Central memory CD8-positive, alpha-beta T cell (primary cell): ENCODE results near the gene KRT12.
A peak's percentile ranks its signal among the peaks of the same experiment; 100 is the strongest.

Source experiments
- ATAC-seq: fragments of 150-1000 bp; cut with Tn5 transposase; replicated peaks from 2 replicates; pipeline ENCODE4 v1.10.0; 2022; ENCODE audit warnings: mild to moderate bottlenecking, moderate FRiP score, moderate number of reproducible peaks; ENCODE audit not compliant: poor library complexity, severe bottlenecking; ENCODE audit errors: extremely low read depth
- DNase-seq, 2 donors: peaks; one replicate each; pipeline ENCODE4 v3.0.0; 2021; ENCODE audit warnings: low spot score in 2 of 2
- H3K27ac Mint-ChIP-seq: one replicate; pipeline ENCODE4 v1.8.0; 2022; ENCODE audit warnings: low read depth, mild to moderate bottlenecking, moderate library complexity, mixed read lengths
- H3K27me3 Mint-ChIP-seq: one replicate; pipeline ENCODE4 v1.8.0; 2022; ENCODE audit warnings: mixed read lengths
- H3K36me3 Mint-ChIP-seq: one replicate; pipeline ENCODE4 v1.8.0; 2022; ENCODE audit warnings: mild to moderate bottlenecking, moderate library complexity, mixed read lengths; ENCODE audit not compliant: insufficient read depth
- H3K4me1 Mint-ChIP-seq: one replicate; pipeline ENCODE4 v1.8.0; 2022; ENCODE audit warnings: mixed read lengths
- H3K4me3 Mint-ChIP-seq: one replicate; pipeline ENCODE4 v1.8.0; 2022; ENCODE audit warnings: mild to moderate bottlenecking, moderate library complexity, mixed read lengths
- H3K9me3 Mint-ChIP-seq: one replicate; pipeline ENCODE4 v1.8.0; 2022; ENCODE audit warnings: mixed read lengths

Gene KRT12

DNA sequence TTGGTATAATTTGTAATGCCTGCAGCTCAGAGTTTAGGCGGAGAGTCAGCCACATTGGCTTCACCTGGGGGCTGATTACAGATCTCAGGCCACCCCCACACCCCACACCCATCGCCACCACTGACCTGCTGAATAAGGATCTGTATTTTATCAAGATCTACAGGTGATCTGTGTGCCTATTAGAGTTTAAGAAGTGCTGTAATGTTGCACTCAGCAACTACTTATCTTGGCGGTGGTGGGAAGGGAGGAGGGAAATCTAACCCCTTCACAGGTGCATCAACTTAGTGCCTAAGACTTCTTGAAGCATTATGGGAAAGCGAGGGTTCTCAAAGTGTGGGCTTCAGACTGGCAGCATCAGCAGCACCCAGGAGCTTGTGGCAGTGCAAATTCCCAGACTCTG is 35.5 kb upstream of the KRT12 start:
- DNase-seq (no peak), ATAC-seq (no peak)
- Mint-ChIP-seq H3K4me1 (no peaks in the 10 kb centered on the region), H3K4me3 (no peak overlapping the region), H3K36me3 (no peaks in the 10 kb centered on the region), H3K27me3 (peaks cover 71% of the 10 kb centered on the region), H3K27ac (no peak overlapping the region), H3K9me3 (no peaks in the 10 kb centered on the region)

- Mint-ChIP-seq H3K27ac (no peak overlapping the region), H3K9me3 (no peaks in the 10 kb centered on the region), H3K27me3 (peaks cover 66% of the 10 kb centered on the region), H3K36me3 (no peaks in the 10 kb centered on the region), H3K4me3 (no peak overlapping the region), H3K4me1 (no peaks in the 10 kb centered on the region)
- DNase-seq (no peak), ATAC-seq (no peak)
Observed at GRCh38 chr17:40901981-40902474, 35.0 kb upstream of the KRT12 start.

DNA sequence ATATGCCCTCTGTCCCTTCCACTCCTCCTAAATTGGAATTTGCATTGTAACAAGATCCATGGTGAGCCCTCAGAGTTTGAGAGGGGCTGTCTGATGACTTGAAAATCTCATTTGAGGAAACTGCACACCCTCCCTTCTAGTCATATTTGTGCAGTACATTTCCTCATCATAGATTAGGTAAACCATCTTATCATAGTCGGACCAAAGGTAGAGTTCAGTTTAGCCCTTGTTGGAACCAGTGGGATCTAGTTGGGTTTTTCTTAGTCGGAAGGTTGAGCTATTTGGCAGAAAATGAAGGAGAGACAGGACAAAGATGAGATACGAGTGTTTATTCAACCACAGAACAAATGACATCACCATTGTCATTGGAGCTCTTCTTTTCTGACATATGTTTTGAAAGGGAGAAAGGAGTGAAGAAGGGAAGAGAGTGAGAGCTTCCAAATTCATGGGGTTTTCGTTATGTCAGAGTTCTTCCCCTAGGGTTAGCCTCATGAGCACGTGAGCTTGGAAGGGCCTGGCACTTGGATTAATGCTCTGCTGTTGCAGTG is 33.9 kb upstream of the KRT12 start:
- H3K4me1 Mint-ChIP-seq: no peaks in the 10 kb centered on the region
- H3K27ac Mint-ChIP-seq: peak overlapping the region; percentile 4
- ATAC-seq: no peak
- no peak overlapping the region for H3K4me3 Mint-ChIP-seq
- H3K36me3 Mint-ChIP-seq: no peaks in the 10 kb centered on the region
- DNase-seq: no peak
- no peaks in the 10 kb centered on the region for H3K9me3 Mint-ChIP-seq
- H3K27me3 Mint-ChIP-seq: peaks cover 56% of the 10 kb centered on the region

GRCh38 chr17:40896916-40897455 is 30.0 kb upstream of the KRT12 start:
- Mint-ChIP-seq H3K27me3 (peaks cover 71% of the 10 kb centered on the region), H3K36me3 (no peaks in the 10 kb centered on the region), H3K27ac (no peak overlapping the region), H3K4me3 (no peak overlapping the region), H3K4me1 (no peaks in the 10 kb centered on the region), H3K9me3 (no peaks in the 10 kb centered on the region)
- ATAC-seq: no peak
- no peak for DNase-seq

DNA sequence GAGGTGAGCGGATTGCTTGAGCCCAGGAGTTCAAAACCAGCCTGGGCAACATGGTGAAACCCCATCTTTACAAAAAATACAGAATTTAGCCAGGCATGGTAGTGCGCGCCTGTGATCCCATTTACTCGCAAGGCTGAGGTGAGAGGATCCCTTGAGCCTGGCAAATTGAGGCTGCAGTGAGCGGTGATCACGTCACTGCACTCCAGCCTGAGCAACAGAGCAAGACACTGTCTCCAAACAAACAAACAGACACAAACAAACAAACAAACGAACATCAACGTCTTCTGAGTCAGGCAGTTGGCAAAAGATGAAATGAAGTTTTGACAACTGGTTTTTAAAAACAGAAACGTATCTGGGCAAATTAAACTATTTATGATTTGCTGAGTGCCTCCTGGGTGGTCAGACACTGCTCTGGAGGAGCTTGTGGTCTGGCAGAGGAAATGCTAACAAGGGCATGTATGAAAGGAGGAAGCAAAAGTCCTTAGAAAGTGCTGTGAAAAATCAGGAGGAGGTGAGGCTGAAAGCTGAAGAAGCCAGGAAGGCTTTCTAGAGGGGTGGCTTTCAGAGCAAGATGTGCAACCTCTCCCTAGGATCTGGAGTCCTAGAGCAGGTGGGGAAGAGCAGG is 28.2 kb upstream of the KRT12 start:
- Mint-ChIP-seq H3K36me3 (no peaks in the 10 kb centered on the region), H3K27me3 (peaks cover 65% of the 10 kb centered on the region), H3K9me3 (no peaks in the 10 kb centered on the region), H3K27ac (no peak overlapping the region), H3K4me1 (no peaks in the 10 kb centered on the region), H3K4me3 (no peak overlapping the region)
- ATAC-seq (no peak), DNase-seq (no peak)

GRCh38 chr17:40888196-40888720 is 21.2 kb upstream of the KRT12 start:
- Mint-ChIP-seq H3K9me3 (no peaks in the 10 kb centered on the region), H3K27ac (no peak overlapping the region), H3K4me1 (no peaks in the 10 kb centered on the region), H3K4me3 (no peak overlapping the region), H3K27me3 (peaks cover 63% of the 10 kb centered on the region), H3K36me3 (no peaks in the 10 kb centered on the region)
- ATAC-seq (no peak), DNase-seq (no peak)

DNA sequence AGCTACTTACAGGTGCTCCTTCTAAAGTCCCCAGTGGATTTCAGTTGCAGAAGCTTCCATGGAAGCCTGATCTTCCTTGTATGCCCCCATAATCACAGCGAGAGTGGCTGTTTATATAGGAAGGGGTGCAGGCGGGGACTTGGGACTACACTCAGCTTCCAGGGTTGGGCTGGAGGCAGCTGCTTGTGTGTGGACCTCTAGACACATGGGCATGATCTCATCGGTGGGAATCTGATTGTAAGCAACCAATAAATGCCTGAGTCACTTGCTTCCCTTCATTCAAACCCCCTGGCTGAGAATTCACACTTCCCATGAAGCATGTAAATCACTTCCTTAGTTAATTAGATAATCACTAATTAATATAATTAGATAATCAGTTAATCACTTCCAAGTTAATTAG is 19.1 kb upstream of the KRT12 start:
- Mint-ChIP-seq H3K4me1 (no peaks in the 10 kb centered on the region), H3K27ac (no peak overlapping the region), H3K9me3 (no peaks in the 10 kb centered on the region), H3K36me3 (no peaks in the 10 kb centered on the region), H3K27me3 (peaks cover 54% of the 10 kb centered on the region), H3K4me3 (no peak overlapping the region)
- ATAC-seq (no peak), DNase-seq (no peak)

- Mint-ChIP-seq H3K27ac (no peak within 1 kb of the TSS), H3K4me1 (no peaks in the 10 kb centered on the region), H3K4me3 (no peak within 1 kb of the TSS), H3K9me3 (no peaks in the 10 kb centered on the region), H3K36me3 (no peaks in the 10 kb centered on the region), H3K27me3 (peaks cover 42% of the 10 kb centered on the region)
- no peak for ATAC-seq
- no peak for DNase-seq
Observed at GRCh38 chr17:40884708-40885512, 17.9 kb upstream of the KRT12 start, which contains the start of gene KRT20. Gene KRT20 (minus strand): TSS chr17:40885242. CDS start chr17:40885185, 57 bp downstream.

DNA sequence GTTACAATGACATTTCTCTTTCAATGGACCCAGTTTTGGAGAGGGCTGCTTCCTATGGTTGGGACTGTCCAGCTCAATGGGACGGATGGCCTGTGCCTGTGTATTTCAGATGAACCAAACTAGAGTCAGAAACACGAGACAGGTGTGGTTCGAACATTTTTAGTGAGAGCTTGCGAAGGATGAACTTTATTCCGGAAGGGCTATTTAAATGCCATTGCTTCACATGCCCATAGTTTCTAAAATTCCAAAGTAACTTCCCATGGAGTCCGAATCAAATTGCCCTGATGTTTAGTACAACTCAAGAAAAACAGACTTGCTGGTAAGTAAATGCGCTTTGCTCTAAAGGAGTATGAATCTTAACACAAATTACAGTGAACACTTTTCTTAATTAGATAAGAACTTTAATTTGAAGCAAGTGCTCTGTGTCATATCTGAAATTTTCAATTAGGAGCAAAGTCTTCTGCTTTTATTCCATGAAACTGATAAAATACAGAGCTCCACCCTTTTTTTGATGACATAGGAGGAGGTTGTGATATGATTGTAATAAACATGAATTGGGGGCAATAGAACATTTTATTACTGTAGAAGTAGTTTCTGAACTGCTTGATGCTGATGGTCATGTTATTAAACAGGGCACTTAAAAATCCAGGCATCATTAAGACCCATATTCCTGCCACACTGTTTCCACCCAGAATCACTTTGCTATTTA is 16.8 kb upstream of the KRT12 start:
- ATAC-seq (no peak), DNase-seq (no peak)
- no peak overlapping the region for H3K4me3 Mint-ChIP-seq
- H3K9me3 Mint-ChIP-seq: no peaks in the 10 kb centered on the region
- no peak overlapping the region for H3K27ac Mint-ChIP-seq
- no peaks in the 10 kb centered on the region for H3K4me1 Mint-ChIP-seq
- H3K27me3 Mint-ChIP-seq: peaks cover 31% of the 10 kb centered on the region
- H3K36me3 Mint-ChIP-seq: no peaks in the 10 kb centered on the region

DNA sequence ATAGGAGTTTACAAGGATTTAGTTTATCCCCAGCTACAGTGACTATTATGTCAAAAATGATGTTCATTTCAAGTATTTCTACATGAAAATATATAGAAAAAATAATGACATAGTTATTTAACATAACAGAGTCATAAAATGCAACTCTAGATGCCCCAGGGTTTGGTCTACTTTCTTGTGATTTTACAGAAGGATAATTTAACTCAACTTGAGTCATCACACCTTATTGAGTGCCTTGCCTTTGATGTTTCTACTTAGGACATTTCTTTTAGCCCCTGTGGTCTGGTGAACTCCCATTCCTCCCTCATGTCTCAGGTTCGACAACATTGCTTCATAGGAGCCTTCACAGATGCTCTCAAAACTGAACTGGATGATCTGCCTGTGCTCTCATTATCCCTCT is 16.0 kb upstream of the KRT12 start:
- H3K36me3 Mint-ChIP-seq: no peaks in the 10 kb centered on the region
- no peak overlapping the region for H3K4me3 Mint-ChIP-seq
- H3K4me1 Mint-ChIP-seq: no peaks in the 10 kb centered on the region
- ATAC-seq: no peak
- DNase-seq: no peak
- H3K27ac Mint-ChIP-seq: no peak overlapping the region
- H3K27me3 Mint-ChIP-seq: peaks cover 23% of the 10 kb centered on the region
- no peaks in the 10 kb centered on the region for H3K9me3 Mint-ChIP-seq

DNA sequence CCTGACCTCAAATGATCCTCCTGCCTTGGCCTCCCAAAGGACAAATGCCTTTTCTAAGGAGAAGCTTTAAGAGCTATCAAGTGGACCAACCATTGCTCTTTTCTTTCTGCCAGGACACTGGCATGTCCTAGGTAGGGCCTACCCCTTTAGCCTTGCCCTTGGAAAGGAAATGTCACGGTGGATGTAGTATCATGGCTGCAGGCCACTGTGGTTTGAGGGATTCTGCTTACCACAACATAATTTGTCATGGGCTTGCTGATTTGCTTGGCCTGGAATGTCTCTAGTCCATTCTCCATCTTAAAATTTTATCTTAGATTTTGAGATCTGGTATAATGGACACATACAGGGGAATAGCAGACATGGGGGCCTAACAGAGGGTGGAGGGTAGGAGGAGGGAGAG is 12.0 kb upstream of the KRT12 start:
- ATAC-seq: no peak
- Mint-ChIP-seq H3K9me3 (no peaks in the 10 kb centered on the region), H3K27me3 (peaks cover 12% of the 10 kb centered on the region), H3K4me1 (no peaks in the 10 kb centered on the region), H3K27ac (no peak overlapping the region), H3K4me3 (no peak overlapping the region), H3K36me3 (peaks cover 2% of the 10 kb centered on the region)
- no peak for DNase-seq

DNA sequence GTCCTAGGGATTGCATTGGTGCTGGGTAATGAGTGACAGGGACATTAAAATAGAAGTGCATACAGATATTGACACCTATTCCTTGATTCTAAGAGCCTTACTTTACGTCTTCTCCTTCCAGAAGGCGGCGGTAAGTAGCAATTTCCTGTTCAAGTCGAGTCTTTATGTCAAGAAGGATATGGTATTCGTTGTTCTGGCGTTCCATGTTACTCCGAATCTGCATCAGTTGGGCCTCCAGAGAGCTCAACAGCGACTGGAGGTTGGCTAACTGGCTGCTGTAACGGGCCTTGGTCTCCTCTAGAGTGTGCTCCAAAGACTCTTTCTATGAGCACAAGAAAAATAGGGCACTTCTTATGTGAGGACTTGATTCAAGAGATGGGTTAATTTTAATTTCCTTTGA is 11.0 kb upstream of the KRT12 start:
- no peak for DNase-seq
- H3K4me3 Mint-ChIP-seq: no peak overlapping the region
- H3K9me3 Mint-ChIP-seq: no peaks in the 10 kb centered on the region
- H3K36me3 Mint-ChIP-seq: peaks cover 2% of the 10 kb centered on the region
- no peak overlapping the region for H3K27ac Mint-ChIP-seq
- peaks cover 6% of the 10 kb centered on the region for H3K27me3 Mint-ChIP-seq
- no peaks in the 10 kb centered on the region for H3K4me1 Mint-ChIP-seq
- no peak for ATAC-seq
